NCI-H146 treated with DMSO at 0.1 percent for 48 hours (cell line): ENCODE results near the gene PTPN6.

Experiments
- DNase-seq: peaks from one replicate; lab custom pipeline; 2025; ENCODE audit not compliant: unreplicated experiment; lab: John Stamatoyannopoulos, UW

The PTPN6 gene

DNA sequence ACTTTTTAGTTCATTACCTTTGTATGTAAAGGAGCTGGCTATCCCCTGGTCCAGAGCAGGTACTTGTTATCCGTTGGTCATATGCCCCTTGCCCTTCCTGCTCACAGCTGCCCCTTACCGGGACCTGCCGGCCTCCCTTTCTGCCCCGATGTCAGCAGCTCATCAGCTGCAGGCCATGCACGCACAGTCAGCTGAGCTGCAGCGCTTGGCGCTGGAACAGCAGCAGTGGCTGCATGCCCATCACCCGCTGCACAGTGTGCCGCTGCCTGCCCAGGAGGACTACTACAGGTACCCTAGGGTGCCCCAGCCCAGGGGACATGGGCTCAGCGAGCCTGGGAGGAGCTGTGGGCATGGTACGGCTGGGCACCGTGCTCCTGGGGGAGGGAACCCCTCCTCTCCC is 9.9 kb upstream of the PTPN6 start:
- no peak for DNase-seq

DNA sequence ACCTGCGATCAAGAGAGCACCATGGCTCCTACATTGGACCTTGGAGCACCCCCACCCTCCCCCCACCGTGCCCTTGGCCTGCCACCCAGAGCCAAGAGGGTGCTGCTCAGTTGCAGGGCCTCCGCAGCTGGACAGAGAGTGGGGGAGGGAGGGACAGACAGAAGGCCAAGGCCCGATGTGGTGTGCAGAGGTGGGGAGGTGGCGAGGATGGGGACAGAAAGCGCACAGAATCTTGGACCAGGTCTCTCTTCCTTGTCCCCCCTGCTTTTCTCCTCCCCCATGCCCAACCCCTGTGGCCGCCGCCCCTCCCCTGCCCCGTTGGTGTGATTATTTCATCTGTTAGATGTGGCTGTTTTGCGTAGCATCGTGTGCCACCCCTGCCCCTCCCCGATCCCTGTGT is 9.4 kb upstream of the PTPN6 start:
- no peak for DNase-seq

DNA sequence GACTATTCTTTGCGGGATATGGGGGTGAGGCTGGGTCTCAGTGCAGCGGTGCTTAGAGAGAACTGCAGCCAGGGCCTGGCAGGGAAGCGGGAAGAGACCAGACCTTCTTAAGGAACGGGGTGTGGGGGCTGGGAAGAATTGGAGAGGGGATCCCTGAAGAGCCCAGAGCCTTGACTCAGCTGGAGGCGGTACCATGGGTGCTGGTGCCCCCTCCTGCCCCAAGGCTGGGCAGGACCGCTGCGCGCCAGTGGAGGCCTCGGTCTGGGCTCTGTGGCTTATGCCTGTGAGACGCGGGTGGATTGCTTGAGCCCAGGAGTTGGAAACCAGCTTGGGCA is 8.9 kb upstream of the PTPN6 start:
- no peak for DNase-seq

DNA sequence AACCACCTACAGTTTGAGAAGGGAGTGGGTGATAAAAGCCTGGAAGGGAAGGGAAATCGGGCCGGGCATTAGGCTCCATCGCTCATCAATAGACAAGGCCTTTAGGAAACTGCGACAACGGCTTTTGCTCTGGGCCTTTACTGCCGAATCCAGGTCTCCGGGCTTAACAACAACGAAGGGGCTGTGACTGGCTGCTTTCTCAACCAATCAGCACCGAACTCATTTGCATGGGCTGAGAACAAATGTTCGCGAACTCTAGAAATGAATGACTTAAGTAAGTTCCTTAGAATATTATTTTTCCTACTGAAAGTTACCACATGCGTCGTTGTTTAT is 7.8 kb upstream of the PTPN6 start:
- DNase-seq = peak; percentile 100

DNA sequence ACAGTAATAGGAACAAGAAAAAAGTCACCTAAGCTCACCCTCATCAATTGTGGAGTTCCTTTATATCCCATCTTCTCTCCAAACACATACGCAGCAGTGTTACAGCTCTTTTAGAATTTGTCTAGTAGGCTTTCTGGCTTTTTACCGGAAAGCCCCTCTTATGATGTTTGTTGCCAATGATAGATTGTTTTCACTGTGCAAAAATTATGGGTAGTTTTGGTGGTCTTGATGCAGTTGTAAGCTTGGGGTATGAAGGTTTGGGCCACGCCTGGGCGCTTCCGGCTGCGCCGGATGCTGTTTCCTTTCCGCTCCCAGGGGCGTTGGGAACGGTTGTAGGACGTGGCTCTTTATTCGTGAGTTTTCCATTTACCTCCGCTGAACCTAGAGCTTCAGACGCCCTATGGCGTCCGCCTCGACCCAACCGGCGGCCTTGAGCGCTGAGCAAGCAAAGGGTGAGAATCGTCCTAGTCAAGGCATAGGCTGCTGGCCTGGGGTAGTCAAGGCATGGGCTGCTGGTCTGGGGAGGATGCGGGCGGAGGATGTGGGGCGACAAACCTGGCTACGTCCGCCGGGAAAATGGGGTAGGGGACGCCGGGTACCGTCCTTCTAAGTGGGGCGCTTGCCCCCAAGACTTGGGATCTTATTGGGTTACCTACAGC is 7.3 kb upstream of the PTPN6 start, which contains the start of the genes C12orf57 and RNU7-1:
Gene C12orf57, plus strand, starts transcription at position 301 of the 659 bp plus-strand sequence. Its CDS starts 100 bp downstream, at position 401.
Gene RNU7-1, plus strand, starts transcription at position 95 of the 659 bp plus-strand sequence.
- peak; percentile 100 for DNase-seq

DNA sequence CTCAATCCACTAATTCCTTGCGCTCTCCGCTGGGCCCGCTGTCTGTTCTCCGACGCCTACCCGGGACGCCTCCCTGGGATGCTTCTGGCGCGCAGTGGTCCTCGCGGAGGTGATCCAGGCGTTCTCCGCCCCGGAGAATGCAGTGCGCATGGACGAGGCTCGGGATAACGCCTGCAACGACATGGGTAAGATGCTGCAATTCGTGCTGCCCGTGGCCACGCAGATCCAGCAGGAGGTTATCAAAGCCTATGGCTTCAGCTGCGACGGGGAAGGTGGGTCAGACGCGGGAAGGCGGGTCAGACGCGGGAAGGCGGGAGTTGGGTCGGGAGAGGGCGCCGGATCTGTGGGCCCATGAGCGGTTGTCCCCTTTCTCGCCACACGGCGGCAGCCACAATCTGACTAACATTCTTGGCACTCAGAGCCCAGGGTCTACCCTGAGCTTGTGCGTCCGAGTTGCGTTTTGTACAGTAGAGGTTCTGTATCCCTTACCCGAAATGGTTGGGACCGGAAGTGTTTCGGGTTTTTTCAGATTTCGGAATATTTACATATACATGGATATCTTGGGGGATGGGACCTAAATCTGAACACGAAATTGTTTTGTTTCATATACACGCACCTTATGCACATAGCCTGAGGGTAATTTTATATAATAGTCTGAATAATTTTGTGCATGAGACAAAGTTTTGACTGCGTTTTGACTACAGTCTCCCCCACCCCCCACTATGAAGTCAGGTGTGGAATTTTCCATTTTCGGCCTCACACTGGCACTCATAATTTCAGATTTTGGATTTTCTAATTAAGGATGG is 6.6 kb upstream of the PTPN6 start:
- DNase-seq = peak; percentile 98

DNA sequence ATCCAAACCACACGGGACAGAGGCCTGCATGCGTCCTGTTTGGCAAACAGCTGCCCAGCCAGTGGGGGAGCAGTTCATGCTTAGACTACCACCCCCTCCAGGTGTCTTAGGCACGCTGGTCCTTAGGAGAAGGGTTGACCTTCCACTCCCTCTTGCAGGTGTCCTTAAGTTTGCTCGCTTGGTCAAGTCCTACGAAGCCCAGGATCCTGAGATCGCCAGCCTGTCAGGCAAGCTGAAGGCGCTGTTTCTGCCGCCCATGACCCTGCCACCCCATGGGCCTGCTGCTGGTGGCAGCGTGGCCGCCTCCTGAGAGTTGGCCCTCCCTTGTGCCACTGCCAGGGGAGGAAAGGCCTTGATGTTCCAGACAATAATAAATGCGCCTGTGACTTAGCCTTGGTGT is 5.5 kb upstream of the PTPN6 start:
- DNase-seq = no peak

DNA sequence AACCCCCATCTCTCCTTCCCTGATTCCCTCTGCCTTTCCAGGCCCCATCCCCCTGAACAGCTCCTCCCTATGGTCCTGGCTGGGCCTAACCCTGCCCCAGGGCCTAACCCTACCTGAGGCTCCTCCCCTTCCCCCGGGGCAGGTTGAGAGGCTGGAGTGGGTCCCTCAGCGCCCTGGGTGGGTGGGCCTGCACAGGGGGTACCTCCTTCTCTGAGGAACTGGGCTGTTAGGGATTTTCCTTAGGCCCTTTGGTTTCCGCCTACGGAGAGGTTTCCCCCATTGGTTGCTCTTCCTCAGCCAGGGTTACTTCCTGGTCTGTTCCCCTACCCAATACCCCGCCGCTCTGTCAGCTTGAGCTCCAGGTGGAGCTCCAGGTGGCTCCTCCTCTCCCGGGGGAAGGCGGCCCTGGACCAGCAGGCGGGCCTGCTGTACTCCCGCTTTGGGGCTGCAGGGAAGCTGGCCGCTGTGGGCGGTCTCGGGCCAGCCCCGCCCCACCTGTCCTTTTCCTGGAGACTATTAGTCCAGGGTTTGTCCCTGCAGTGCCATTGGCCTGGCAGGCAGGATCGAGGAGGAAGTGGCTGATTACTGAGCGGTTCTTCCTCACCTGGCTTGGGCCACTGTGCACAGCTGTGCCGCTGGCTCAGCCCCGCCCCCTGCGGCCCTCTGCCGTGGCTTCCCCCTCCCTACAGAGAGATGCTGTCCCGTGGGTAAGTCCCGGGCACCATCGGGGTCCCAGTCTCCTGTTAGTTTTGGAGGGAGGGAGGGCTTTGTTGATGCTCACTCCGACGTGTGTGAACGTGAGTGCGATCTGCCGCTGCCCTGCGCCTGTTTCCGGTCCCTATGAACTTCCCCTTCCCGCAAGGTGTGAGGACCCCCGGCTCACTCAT is 4.9 kb upstream of the PTPN6 start:
- peak; percentile 100 for DNase-seq

DNA sequence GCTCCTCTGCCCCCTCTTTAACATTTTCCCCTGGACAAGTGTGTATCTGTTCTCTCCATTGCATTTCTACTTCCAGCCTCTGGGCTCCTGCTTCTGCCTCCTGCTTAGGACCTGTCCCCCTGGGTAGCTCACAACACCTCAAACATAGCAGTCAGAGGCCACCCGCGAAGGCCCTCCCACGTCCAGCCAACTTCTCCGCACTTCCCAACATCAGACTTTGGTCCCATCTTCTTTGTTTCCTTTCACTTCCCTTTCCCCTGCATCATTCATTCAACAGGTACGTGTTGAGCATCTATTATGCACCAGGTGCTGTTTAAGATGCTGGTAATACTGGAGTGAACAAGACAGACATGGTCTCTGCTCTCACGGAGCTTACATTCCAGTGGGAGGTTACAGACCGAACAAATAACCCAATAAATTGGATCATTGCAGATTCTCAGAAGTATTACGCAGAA is 4.2 kb upstream of the PTPN6 start:
- DNase-seq = no peak

DNA sequence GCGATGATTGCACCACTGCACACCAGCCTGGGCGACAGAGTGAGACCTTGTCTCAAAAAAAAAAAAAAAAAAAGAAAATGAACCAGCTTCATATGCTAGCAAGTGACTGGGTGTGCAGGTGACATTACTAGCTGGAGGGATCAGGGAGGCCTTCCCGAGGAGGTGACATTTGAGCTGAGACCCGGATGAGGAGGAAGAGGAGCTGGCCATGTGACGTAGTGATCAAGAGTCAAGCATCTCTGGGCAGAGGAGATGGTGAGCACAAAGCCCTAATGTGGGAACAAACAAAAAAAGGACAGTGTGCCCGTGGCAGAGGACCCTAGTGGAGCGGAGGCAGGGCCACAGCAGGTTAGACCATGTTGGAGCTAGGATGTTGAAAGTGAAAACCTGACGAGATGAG is 3.5 kb upstream of the PTPN6 start:
- DNase-seq = no peak

DNA sequence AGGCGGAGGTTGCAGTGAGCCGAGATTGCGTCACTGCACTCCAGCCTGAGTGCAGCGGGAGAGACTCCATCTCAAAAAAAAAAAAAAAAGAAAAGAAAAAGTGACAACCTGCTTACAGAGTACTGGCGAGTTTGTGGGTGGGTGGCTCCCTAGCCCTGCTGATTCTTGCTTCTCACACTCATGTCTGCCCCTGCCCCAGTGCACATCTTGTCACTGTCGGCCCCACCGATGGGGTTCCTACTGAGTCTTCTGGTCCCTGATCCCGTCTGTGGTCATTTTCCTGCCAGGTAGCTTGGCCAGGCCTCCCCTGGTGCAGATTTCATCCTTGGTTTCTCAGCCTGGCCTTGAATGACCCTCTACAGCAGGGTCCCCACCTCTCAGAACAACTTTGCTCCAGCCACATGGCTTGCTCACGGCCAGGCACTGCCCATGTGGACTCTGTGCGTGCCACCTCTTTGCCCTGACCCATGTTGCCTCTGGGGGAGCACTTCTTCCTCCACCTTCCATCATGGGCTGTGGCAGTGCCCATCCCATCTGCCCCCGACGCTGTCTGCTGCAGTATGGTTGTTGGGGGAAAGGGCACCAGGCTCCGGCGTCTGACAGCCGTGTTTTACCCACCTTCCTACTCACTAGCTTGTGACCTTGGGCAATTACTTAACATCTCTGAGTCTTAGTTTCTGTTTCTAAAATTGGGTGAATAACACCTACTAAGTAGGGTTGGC is 2.1 kb upstream of the PTPN6 start:
- DNase-seq = no peak

DNA sequence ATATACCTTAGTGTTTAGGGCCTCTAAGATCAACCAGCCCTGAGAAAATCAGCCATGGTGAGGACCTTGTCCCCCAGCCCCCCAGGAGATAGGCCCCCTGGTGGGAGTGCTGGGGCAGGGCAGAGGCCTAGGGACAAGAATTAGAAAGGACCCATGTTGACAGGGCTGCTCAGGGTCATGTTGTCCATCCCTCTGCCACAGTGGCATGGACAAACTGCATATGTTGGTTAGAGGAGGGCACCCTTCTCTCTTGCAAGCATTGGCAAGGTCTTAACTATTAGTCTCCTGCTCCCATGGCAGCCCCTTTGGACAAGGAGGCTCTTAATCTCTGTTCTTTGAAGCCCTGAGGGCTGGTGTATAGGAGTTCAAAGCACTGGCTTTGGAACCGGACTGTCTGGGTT is 755 bp upstream of the PTPN6 start:
- no peak for DNase-seq

DNA sequence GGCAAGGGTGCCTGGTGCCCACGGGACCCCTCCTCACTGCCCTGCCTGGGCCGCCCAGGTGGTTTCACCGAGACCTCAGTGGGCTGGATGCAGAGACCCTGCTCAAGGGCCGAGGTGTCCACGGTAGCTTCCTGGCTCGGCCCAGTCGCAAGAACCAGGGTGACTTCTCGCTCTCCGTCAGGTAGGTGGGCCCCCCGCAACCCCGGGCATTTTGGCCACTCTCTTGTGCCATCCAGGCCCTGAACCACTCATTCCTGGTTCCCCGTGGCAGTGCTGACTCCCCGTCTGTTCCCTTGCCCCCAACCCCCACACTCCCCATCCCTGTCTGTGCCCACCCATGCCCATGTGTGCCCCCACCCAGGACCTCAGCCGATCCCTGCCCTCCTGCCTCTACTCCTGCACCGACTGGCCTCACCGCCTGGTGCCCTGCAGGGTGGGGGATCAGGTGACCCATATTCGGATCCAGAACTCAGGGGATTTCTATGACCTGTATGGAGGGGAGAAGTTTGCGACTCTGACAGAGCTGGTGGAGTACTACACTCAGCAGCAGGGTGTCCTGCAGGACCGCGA is 480 bp downstream of the PTPN6 start:
- DNase-seq = no peak

DNA sequence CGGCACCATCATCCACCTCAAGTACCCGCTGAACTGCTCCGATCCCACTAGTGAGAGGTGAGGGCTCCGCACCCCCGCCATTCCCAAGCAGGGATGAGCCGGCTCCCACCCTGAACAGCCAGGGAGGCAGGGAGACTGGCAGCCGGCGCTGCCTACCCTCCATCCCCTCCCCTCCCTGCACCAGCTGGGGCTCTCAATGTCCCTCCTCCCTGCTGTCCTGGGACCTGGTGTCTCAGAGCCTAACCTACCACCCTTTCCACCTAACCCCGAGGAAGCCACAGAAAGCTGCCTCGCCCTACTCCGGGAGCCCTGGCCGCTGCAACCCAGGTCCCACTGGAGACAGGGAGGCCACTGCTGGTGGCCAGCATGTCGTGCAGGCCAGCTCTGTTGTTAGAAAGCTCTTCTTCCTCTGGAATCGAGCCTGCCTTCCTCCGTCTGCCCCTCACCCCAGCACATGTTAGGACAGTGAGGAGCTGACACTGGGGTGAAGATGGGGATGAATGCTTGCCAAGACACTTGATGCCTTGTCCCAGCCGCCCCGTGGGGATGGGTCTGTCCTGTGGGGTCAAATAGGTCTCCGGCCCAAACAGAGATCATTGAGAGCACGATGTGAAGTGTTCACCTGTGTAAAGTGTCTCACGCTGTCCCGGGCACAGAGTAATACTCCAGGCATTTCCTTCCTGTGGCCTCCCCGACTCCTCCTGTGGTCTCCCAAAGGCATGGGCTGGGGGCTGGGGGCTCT is 1.1 kb downstream of the PTPN6 start:
- no peak for DNase-seq

DNA sequence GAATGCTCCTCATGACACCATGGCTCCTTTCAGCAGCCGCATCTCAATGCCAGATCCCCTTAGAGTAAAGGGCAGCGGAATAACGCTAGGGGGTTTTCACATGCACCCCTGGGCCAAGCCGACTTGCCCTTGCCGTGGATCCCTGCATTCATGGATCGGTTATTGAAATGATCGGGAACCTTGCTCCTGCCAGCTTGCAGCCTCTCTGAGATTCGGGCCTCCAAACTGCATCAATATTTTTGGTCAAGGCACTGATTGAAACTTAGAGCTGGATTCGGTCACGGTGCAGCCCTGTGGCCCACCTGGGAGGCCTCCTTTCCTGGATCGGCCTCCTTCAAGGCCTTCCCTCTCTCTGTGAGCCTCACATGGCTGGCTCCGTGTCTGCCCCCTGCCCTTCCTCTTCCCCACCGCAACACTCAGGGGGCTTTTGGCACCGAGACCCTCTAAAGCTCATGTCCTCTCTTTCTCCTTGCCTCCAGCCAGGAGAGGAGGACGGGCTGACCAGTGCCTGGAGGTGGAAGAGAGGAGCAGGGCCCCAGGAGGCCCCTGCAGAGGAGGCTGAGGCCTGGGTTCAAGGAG is 1.8 kb downstream of the PTPN6 start:
- DNase-seq = no peak

DNA sequence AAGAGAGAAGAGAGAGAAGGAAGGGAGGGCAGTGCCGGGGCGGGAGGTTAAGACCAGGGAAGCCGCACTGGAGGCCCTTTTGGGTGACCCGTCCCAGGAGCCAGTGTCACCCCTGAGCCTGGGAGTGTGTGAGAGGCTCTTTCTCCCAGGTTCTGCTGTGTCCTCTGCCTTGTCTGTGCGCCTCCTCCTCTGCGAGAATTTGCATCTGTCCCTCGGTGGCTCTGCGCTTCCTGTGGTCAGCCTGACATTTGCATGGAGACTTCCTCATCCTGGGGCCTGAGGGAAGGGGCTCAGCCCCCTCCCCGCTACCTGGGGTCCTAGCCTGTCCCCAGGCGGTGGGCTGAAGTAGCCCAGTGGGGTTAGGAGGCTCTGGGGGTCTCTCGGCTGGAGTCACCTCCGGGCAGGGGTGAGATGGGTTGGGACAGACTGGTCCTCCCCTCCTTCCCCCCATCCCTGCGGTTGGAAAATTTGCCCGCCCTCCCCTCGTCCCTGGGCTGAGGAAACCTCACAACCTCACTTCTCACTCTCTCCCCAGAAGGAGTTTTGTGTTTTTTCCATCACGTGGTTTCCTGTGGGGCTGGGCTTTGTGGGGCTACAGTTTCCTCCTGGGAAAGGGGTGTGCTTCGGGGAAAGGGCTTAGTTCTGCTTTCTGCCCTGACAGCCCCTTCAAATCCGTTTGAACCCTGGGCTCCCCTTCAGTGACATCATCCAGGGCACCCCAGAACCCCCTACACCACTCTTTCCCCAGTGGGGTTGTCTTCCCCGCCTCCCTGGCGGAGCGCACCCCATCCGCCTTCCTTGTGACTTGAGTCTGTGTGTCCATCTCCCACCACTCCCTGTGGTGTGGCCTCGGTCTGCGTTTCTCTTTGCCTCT is 2.5 kb downstream of the PTPN6 start:
- no peak for DNase-seq

DNA sequence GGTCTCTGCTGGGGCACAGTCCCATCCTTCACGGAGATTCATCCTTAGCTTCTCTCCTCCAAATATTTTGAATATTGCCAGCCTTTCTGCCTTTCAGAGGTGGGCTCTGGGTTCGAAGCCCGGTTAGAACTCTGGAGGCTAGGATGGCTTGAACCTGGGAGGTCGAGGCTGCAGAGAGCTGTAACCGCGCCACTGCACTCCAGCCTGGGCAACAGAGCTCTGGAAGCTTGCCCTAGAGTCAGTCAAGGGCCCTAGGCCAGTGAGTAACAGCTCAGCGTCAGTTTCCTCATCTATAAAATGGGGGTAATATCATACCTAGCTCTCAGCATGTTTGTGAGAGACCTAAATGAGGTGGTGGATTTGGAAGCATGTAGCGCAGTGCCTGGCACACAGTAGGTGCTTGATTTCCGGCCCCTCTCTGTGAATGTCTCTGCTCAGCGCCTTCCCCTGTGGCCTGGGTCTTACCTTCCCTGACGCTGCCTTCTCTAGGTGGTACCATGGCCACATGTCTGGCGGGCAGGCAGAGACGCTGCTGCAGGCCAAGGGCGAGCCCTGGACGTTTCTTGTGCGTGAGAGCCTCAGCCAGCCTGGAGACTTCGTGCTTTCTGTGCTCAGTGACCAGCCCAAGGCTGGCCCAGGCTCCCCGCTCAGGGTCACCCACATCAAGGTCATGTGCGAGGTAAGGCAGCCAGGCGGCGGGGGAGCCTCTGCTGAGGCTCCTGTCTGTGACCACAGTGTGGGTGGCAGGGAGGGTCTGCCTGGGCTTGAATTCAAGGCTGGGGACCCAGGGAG is 3.4 kb downstream of the PTPN6 start:
- DNase-seq = no peak
